Transverse colon (tissue), 4 donors: ENCODE measurements around the gene FOXD2.

ENCODE experiments used
- CTCF ChIP-seq, 5 experiments: fragments of 200-600 bp in 3 of 5; fragments of 450-650 bp in 2 of 5; sonication (generic) in 3 of 5; IDR thresholded peaks; 1 replicate in 2 of 5; 2 replicates in 3 of 5; pipeline ENCODE4 v1.5.1; 2016 to 2017; ENCODE audit warnings: antibody characterized with exemption in 5 of 5, inconsistent platforms in 3 of 5, mild to moderate bottlenecking in 2 of 5, moderate library complexity in 1 of 5
- EP300 ChIP-seq: sonication (generic); formaldehyde crosslinking; IDR thresholded peaks from one replicate; pipeline ENCODE4 v1.6.1; 2017; ENCODE audit warnings: antibody characterized with exemption, low read depth
- POLR2A ChIP-seq: fragments of 450-650 bp; IDR thresholded peaks from one replicate; pipeline ENCODE4 v1.6.1; 2016; ENCODE audit warnings: antibody characterized with exemption, mild to moderate bottlenecking, moderate library complexity
- POLR2AphosphoS5 ChIP-seq, 3 donors: sonication (generic); formaldehyde crosslinking; IDR thresholded peaks; one replicate each; pipeline ENCODE4 v1.6.1; 2016; ENCODE audit warnings: antibody characterized with exemption in 3 of 3

- no peak for TF ChIP-seq CTCF (IDR thresholded peaks at IDR 0.05)
- TF ChIP-seq POLR2AphosphoS5 (IDR thresholded peaks at IDR 0.05), result no peak
- no peak for TF ChIP-seq POLR2A
- TF ChIP-seq EP300, result no peak
These were observed 31.5 kb downstream of the FOXD2 start for GRCh38 chr1:47469390-47469759.
